Activated CD4-positive, alpha-beta memory T cell treated with anti-CD3 and anti-CD28 coated beads, Interleukin-2, amount 10 ng/mL, durations not matched to agents 7 days and 5 days (primary cell): ENCODE measurements around the gene TSPOAP1. TPM values are rescaled to one million over a fixed set of nuclear protein-coding genes. Genes with fewer than 3 reads are reported as not detected.

Experiments
- CTCF ChIA-PET: fragments of 350-600 bp; sonication (Branson Sonifier 250); formaldehyde crosslinking; loops from one replicate; lab custom pipeline; 2021; ENCODE audit warnings: antibody characterized with exemption, inconsistent platforms; lab: Charles Lee
- POLR2A ChIA-PET: fragments of 350-600 bp; sonication (Branson Sonifier 250); formaldehyde crosslinking; loops from one replicate; lab custom pipeline; 2021; ENCODE audit warnings: antibody characterized with exemption; lab: Charles Lee
- DNase-seq: peaks from one replicate; pipeline ENCODE4 v3.0.0-alpha.2; 2020
- H3K27ac Mint-ChIP-seq: one replicate; pipeline ENCODE4 v1.8.0; 2021; ENCODE audit warnings: mild to moderate bottlenecking, mixed read lengths
- H3K27me3 Mint-ChIP-seq: one replicate; pipeline ENCODE4 v1.8.0; 2021; ENCODE audit warnings: mixed read lengths
- H3K36me3 Mint-ChIP-seq: one replicate; pipeline ENCODE4 v1.8.0; 2021; ENCODE audit warnings: low read depth, mixed read lengths
- H3K4me1 Mint-ChIP-seq: one replicate; pipeline ENCODE4 v1.8.0; 2021; ENCODE audit warnings: mixed read lengths
- H3K4me3 Mint-ChIP-seq: one replicate; pipeline ENCODE4 v1.8.0; 2021; ENCODE audit warnings: mild to moderate bottlenecking, mixed read lengths
- H3K9me3 Mint-ChIP-seq: one replicate; pipeline ENCODE4 v1.8.0; 2021; ENCODE audit warnings: mixed read lengths
- total RNA-seq, 2 experiments: library from RNA; stranded (reverse); gene quantifications; one replicate each; pipeline ENCODE4 v1.2.3, GENCODE V29; 2021

TSPOAP1 gene
- total RNA-seq, 2 experiments from 2014 or later, result 60.9 to 69.4 TPM

DNA sequence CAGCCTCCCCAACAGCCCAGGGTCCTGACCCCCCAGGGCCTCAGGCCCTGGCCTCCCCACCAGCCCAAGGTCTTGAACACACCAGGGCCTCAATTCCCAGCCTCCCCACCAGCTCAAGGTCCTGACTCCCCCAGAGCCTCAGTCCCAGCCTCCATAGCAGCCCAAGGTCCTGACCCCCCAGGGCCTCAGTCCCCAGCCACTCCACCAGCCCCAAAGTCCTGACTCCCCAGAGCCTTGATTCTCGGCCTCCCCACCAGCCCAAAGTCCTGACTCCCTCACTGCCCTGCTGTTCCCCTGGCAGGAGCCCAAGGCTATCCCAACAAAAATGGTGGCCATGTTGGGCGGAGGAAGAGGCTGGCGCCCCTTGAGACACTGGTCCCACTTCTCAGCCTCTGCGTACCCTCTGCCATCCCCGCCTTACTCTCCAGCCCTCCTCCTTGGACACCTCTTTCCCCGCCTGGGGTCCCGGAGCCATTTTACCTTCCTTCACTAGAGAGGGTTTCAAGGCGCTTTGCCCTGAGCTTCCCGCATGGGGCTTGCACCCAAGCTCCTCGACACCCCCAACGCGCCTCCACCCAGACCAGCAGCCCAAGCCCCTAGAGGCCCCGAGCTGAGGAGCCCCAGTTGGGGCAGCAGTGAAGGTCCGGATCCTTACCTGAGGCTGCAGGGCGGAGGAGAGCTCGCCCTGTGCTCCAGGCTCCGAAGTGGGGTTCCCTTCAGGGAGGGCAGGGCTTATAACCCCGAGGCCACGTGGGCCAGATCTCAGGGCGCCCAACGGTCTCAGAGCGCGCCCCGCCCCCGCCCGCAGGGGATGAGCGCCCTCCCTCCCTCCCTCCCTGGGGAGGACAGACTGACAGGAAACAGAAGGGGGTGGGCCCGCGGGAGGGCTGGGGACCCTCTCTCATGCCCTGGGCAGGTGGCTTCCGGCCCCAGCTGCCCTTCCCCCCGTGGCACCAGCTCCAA is 3.5 kb upstream of the TSPOAP1 start:
- H3K9me3 Mint-ChIP-seq, result no peaks in the 10 kb centered on the region
- peaks cover 2% of the 10 kb centered on the region for H3K27me3 Mint-ChIP-seq
- POLR2A ChIA-PET, result interaction anchor here (1.0 to 22.3 kb wide), 25 partner anchors 11 to 1507 kb away, joined by 3 to 1460 read pairs (median 6); partner anchors contain the start of genes CUEDC1, MTMR4, PRR11 and RNF43
- peak overlapping the region; percentile 100 for H3K27ac Mint-ChIP-seq
- peak overlapping the region; percentile 98 for H3K4me3 Mint-ChIP-seq
- peak; percentile 95 for DNase-seq
- peaks cover 51% of the 10 kb centered on the region for H3K4me1 Mint-ChIP-seq
- CTCF ChIA-PET, result interaction anchor here (0.7 to 2.4 kb wide), 6 partner anchors 9 to 20 kb away, joined by 3 to 30 read pairs (median 4); partner anchors contain the start of gene SUPT4H1
- H3K36me3 Mint-ChIP-seq, result peaks cover 59% of the 10 kb centered on the region

DNA sequence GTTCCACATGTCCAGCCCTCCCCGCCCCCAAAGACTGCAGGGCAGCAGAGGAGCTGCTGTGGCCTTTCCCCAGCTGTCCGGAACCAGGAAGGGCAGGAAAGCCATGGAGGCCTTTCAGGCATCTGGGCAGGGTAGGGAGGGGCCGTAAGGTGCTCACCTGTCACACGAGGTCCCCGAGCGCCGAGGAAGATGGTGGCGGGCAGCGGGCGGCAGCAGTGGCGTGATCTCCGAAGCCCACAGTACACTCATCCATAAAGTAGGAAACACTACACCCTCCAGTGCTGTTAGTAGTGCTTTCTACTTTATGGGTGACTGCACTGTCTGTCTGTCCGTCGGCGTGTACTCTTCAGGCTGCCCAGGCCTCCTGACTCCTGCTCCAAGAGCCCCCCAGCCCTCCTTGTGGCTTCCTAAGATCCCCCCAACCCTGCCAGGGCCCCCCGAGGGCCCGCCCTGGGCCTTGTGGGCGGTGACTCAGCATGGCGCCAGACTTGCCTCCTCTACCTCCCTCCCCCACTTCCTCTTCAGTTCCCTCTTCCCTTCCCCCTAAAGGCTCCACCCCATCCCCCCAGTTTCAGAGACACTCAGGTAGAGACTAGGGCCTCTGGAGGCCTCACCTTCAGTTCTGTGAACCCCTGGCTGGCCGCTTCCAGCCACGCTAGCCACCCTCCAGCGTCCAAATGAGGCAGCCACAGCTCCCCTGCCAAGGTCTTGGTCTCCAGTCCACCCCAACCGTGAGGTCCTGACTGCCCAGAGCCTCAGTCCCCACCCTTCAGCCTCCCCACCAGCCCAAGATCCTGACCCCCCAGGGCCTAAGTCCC is 2.6 kb upstream of the TSPOAP1 start:
- peak; percentile 77 for DNase-seq
- Mint-ChIP-seq H3K4me1 (peaks cover 46% of the 10 kb centered on the region), H3K4me3 (peak overlapping the region; percentile 98), H3K27me3 (peaks cover 2% of the 10 kb centered on the region), H3K9me3 (no peaks in the 10 kb centered on the region), H3K36me3 (peaks cover 59% of the 10 kb centered on the region), H3K27ac (peak overlapping the region; percentile 99)
- CTCF ChIA-PET, result interaction anchor here (1.0 to 2.4 kb wide), 2 partner anchors 13 to 14 kb away, joined by 3 to 30 read pairs; no protein-coding TSS in a partner anchor
- POLR2A ChIA-PET, result interaction anchor here (1.1 to 22.3 kb wide), 12 partner anchors 12 to 324 kb away, joined by 3 to 1460 read pairs (median 10); partner anchors contain the start of genes HSF5, MTMR4, RNF43 and SRSF1

DNA sequence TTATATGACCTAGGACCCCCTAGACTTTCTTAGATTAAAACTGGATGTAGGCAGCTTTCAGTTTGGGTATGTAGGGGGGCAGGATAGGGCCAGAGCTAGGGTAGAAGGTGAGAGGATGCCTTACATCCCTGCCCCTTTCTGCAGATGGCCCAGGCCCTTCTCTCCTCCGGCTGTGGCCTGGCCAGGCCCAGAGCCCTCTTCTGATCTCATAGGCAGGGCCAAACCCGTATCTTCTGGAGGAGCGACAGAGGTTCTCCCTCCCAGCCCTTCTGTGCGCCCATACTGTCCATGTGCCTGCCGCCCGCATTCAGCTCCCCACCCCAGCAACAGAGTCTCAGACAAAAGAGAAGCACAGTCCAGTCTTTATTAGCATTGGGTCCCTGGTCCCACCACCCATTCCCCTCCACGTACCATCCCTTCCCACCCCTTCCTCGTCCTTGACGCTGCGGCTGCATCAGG is 2.0 kb upstream of the TSPOAP1 start:
- peaks cover 62% of the 10 kb centered on the region for H3K36me3 Mint-ChIP-seq
- DNase-seq, result peak; percentile 55
- H3K4me1 Mint-ChIP-seq, result peaks cover 43% of the 10 kb centered on the region
- H3K4me3 Mint-ChIP-seq, result peak overlapping the region; percentile 98
- ChIA-PET CTCF (interaction anchor here (1.0 to 2.4 kb wide), 2 partner anchors 13 to 14 kb away, joined by 3 to 30 read pairs; no protein-coding TSS in a partner anchor), POLR2A (interaction anchor here (0.6 to 22.3 kb wide), 8 partner anchors 13 to 185 kb away, joined by 3 to 1460 read pairs (median 10); partner anchors contain the start of genes HSF5, MTMR4, RNF43 and SUPT4H1)
- no peaks in the 10 kb centered on the region for H3K9me3 Mint-ChIP-seq
- peaks cover 2% of the 10 kb centered on the region for H3K27me3 Mint-ChIP-seq
- H3K27ac Mint-ChIP-seq, result peak overlapping the region; percentile 99

DNA sequence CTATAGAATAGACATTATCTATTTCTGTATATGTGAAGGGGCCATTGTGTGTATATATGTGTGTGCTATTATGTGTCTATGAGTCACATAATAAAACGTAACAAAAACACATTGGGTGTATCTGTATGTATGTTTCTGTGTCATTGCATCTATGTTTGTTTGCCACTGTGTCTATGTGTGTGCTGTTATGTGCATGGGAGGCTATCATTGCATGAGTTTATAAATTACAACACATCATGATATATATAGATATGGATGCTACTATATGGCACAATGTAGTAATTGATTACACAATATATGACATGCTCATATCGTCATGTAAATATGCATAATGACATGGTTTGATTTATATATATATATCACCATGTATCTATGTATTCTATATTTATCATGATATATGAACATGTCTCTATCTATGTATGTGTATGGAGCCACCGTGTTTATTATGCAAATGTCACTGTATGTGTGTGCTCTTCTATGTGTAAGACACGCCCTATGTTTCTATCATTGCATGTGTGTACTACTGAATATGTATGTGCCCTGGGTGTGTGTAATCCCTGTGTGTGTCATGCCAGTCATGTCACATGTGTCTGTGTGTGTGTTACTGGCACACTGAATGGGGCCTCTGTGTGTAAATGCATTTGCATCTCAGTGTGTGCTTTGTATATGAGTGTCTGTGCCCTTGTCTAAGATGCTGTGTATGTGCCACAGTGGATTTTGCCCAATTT is 1.4 kb upstream of the TSPOAP1 start:
- H3K9me3 Mint-ChIP-seq, result no peaks in the 10 kb centered on the region
- POLR2A ChIA-PET, result interaction anchor here (0.6 to 22.3 kb wide), 6 partner anchors 12 to 158 kb away, joined by 3 to 1460 read pairs (median 444); partner anchors contain the start of genes HSF5, RNF43, SUPT4H1 and TSPOAP1
- H3K4me3 Mint-ChIP-seq, result peak overlapping the region; percentile 98
- H3K27ac Mint-ChIP-seq, result peak overlapping the region; percentile 99
- H3K27me3 Mint-ChIP-seq, result peaks cover 2% of the 10 kb centered on the region
- peaks cover 40% of the 10 kb centered on the region for H3K4me1 Mint-ChIP-seq
- CTCF ChIA-PET, result interaction anchor here (1.0 kb wide), 1 partner anchor 12 kb away, joined by 3 read pairs; no protein-coding TSS in a partner anchor
- DNase-seq, result peak; percentile 65
- H3K36me3 Mint-ChIP-seq, result peaks cover 66% of the 10 kb centered on the region

DNA sequence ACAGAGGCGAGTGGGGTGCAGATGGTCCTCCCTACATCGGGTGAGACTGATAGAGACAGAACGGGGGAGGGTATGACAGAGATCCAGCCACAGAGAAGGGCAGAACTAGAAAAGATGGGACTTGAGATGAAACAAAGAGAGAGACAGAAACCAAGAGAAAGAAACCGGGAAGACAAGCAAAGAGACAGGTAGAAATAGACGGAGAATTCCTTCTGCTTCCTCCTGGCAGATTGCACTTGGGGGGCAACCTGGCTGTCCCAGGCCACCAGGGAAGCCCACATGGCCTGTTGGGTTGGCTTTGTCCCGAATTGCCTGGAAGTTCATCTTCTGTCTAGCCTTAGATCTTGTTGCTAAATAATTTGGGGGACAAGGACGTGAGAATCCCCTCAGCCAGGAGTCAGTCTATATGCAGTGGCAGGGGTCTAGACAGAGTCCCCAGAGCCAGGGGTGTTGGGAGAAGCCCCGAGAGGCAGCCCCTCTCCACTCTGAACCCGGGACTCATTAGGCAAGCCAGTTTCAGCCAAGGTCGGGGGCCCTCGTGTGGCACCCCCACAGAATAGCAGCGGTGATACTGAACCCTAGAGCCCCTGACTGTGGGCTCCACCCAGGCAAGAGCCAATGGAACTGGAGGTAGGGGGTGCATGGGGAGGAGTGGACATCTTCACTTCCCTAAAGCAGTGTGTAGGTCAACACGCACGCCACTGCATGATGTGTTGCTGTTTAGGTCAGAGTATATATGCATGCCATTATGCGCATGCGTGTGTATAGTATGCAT is 627 bp upstream of the TSPOAP1 start:
- H3K4me3 Mint-ChIP-seq, result peak overlapping the region; percentile 98
- peaks cover 59% of the 10 kb centered on the region for H3K36me3 Mint-ChIP-seq
- H3K9me3 Mint-ChIP-seq, result no peaks in the 10 kb centered on the region
- ChIA-PET POLR2A (interaction anchor here (4.2 to 22.3 kb wide), 5 partner anchors 10 to 89 kb away, joined by 22 to 1460 read pairs (median 882); partner anchors contain the start of genes RNF43 and SUPT4H1), CTCF (interaction anchor here (2.2 to 2.4 kb wide), 2 partner anchors 16 to 22 kb away, joined by 18 to 28 read pairs; partner anchors contain the start of gene SUPT4H1)
- peak; percentile 85 for DNase-seq
- H3K27me3 Mint-ChIP-seq, result peaks cover 2% of the 10 kb centered on the region
- peak overlapping the region; percentile 99 for H3K27ac Mint-ChIP-seq
- peaks cover 37% of the 10 kb centered on the region for H3K4me1 Mint-ChIP-seq

DNA sequence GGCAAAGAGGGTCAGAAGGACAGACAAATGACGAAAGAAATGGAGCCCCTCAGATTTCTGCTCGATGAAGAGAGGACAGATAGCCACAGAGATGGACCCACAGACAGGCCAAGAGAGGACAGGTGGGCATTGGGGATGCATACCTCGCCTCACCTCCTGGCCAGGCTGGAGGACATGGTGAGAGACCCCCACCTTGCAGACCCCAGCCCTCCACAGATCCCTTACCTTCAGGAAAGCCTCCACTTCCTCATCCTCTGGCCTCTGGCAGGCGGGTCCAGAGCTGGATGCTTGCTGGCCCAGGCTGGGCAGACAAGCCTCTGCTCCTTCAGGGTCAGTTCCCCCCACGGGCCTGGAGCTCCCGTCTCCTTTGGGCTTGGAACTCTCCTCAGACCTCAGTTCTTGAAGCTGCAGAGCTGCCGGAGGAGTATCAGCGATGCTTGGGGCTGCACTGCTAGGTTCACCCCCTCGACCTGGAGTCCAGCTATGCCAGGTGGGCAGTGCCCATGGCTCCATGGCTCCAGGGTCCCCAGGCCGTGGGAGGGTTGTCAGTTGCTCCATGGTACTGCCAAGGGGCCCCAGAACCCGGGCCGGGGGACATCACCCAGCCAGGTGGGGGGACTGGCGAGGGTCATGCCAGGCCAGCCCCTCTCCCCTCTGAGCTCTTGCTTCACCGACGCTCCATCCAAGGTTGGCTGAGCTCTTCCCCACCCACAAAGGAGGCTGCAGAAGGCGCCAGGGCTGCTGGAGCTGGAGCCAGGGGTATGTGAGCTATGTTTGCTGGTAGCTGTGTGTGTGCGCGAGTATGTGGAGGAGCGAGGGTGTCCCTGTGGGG is 1.0 kb downstream of the TSPOAP1 start:
- peak overlapping the region; percentile 98 for H3K4me3 Mint-ChIP-seq
- H3K4me1 Mint-ChIP-seq, result peaks cover 37% of the 10 kb centered on the region
- CTCF ChIA-PET, result interaction anchor here (0.6 to 3.5 kb wide), 6 partner anchors 10 to 160 kb away, joined by 3 to 41 read pairs (median 23); partner anchors contain the start of genes HSF5, RNF43 and SUPT4H1
- POLR2A ChIA-PET, result interaction anchor here (0.6 to 22.3 kb wide), 15 partner anchors 12 to 1290 kb away, joined by 3 to 1460 read pairs (median 4); partner anchors contain the start of genes HSF5, MKS1, RNF43 and SUPT4H1
- peak; percentile 50 for DNase-seq
- peaks cover 61% of the 10 kb centered on the region for H3K36me3 Mint-ChIP-seq
- no peaks in the 10 kb centered on the region for H3K9me3 Mint-ChIP-seq
- peak overlapping the region; percentile 99 for H3K27ac Mint-ChIP-seq
- H3K27me3 Mint-ChIP-seq, result peaks cover 2% of the 10 kb centered on the region

DNA sequence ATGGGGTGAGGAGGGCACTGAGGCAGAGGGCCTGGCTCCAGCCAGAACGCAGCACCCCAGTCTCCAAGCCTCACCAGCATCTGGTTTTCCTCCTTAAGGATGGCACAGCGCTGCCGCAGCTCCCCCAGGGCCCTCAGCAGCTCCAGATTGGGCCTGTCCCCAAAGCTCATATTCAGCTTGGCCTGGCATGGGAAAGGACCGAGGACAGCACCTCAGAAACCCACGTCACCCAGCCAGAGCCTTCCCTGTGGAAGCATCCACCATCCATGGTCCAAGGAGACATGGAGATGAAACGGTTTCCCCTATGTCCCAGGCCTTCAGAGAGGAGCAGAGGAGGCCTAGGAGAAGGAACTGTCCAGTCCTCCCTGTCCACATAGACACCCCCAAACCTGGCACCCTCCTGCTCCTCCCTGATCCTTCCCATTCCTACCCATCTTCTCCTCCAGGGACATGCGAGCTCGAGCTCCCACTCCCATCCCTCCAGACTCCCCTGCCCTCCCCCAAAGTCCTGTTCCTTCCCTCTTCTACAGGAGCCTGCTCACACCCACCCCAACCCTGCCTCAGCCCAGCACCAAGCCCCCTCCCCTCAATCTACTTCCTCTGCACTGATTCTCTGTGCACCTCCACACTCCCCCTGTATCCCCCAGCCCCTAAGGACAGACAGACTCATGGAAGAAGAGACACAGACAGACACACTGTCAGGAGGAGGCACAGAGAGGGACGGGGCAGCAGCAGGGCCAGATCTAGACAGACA is 1.8 kb downstream of the TSPOAP1 start:
- ChIA-PET CTCF (interaction anchor here (1.7 to 3.5 kb wide), 5 partner anchors 9 to 25 kb away, joined by 11 to 41 read pairs (median 28); partner anchors contain the start of gene SUPT4H1), POLR2A (interaction anchor here (0.6 to 22.3 kb wide), 12 partner anchors 12 to 1291 kb away, joined by 3 to 1460 read pairs (median 4); partner anchors contain the start of genes HSF5, RNF43 and SUPT4H1)
- Mint-ChIP-seq H3K9me3 (no peaks in the 10 kb centered on the region), H3K27me3 (no peaks in the 10 kb centered on the region), H3K27ac (peak overlapping the region; percentile 99), H3K4me3 (peak overlapping the region; percentile 56), H3K4me1 (peaks cover 34% of the 10 kb centered on the region), H3K36me3 (peaks cover 59% of the 10 kb centered on the region)
- no peak for DNase-seq

DNA sequence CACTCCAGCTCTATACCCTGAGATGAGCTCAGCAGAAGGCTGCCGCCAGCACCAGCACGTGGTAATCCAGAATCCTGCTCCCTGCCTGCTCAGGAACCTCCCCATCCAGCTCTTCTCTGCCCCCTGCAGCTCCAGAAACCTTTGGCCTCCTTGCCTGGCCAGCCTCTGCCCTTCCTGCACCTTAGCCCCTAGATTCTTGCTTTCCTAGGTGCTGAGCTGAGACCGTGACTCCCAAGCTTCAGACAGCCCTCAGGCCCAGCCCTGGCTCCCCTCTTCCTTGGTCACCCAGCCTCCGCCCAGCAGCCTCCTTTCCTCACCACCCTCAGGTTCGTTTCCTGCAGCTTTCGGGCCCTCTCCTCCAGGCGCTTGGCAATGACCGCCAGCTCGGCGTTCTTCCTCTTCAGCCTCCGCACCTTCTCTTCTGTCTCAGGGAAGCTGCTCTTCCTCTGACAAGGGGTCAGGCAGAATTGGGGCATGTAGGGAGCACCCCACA is 2.6 kb downstream of the TSPOAP1 start:
- H3K27me3 Mint-ChIP-seq, result no peaks in the 10 kb centered on the region
- H3K27ac Mint-ChIP-seq, result peak overlapping the region; percentile 31
- DNase-seq, result peak; percentile 39
- peak overlapping the region; percentile 9 for H3K4me3 Mint-ChIP-seq
- ChIA-PET POLR2A (interaction anchor here (1.1 to 22.3 kb wide), 9 partner anchors 13 to 191 kb away, joined by 3 to 1460 read pairs (median 8); partner anchors contain the start of genes RNF43 and SUPT4H1), CTCF (interaction anchor here (0.6 to 3.5 kb wide), 5 partner anchors 8 to 124 kb away, joined by 3 to 41 read pairs (median 11); no protein-coding TSS in a partner anchor)
- no peaks in the 10 kb centered on the region for H3K9me3 Mint-ChIP-seq
- H3K36me3 Mint-ChIP-seq, result peaks cover 56% of the 10 kb centered on the region
- peaks cover 34% of the 10 kb centered on the region for H3K4me1 Mint-ChIP-seq

DNA sequence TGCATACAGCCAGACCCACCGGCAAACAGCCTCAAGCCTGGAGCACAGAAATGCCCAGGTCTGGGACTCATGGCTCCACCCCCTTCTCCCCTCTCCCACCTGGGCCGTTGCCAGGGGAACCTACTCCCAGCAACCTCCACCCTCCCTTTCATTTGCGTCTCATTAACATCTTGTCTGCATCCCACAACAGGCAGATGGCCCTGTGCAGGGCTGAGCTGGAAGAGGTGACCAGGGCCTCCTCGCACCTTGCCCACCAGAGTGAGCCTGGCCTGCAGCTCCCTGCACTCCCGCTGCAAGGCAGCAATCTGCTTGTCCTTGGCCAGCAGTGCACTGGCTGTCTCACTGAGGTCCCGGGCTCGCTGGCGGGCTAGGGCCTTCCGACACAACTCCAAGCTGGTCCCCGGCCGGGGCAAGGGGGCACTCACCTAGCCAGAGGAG is 3.3 kb downstream of the TSPOAP1 start:
- peak overlapping the region; percentile 26 for H3K27ac Mint-ChIP-seq
- no peaks in the 10 kb centered on the region for H3K27me3 Mint-ChIP-seq
- POLR2A ChIA-PET, result interaction anchor here (1.1 to 22.3 kb wide), 9 partner anchors 12 to 191 kb away, joined by 3 to 1460 read pairs (median 8); partner anchors contain the start of genes RNF43 and SUPT4H1
- DNase-seq, result no peak
- CTCF ChIA-PET, result interaction anchor here (0.6 to 3.5 kb wide), 5 partner anchors 8 to 125 kb away, joined by 3 to 41 read pairs (median 11); no protein-coding TSS in a partner anchor
- peaks cover 32% of the 10 kb centered on the region for H3K4me1 Mint-ChIP-seq
- peaks cover 52% of the 10 kb centered on the region for H3K36me3 Mint-ChIP-seq
- no peak overlapping the region for H3K4me3 Mint-ChIP-seq
- no peaks in the 10 kb centered on the region for H3K9me3 Mint-ChIP-seq
